CD1c-positive myeloid dendritic cell (primary cell): ENCODE measurements around the gene SEPTIN5.
A peak's percentile ranks its signal among the peaks of the same experiment; 100 is the strongest.

ENCODE experiments used
- DNase-seq: peaks from one replicate; pipeline ENCODE4 v3.0.0-alpha.2; 2016; ENCODE audit errors: extremely low spot score

The SEPTIN5 gene

GRCh38 chr22:19705181-19705934 is 8.9 kb upstream of the SEPTIN5 start:
- DNase-seq = no peak

GRCh38 chr22:19706661-19707151 is 7.6 kb upstream of the SEPTIN5 start:
- DNase-seq = no peak

- DNase-seq = no peak
Measured at GRCh38 chr22:19707347-19708290, 6.7 kb upstream of the SEPTIN5 start.

GRCh38 chr22:19708321-19709011 is 5.8 kb upstream of the SEPTIN5 start:
- no peak for DNase-seq

GRCh38 chr22:19709063-19709769 is 5.1 kb upstream of the SEPTIN5 start:
- no peak for DNase-seq

- DNase-seq = no peak
Measured at GRCh38 chr22:19710020-19710768, 4.1 kb upstream of the SEPTIN5 start.

- no peak for DNase-seq
Measured at GRCh38 chr22:19710769-19711106, 3.6 kb upstream of the SEPTIN5 start.

- DNase-seq = no peak
Measured at GRCh38 chr22:19713245-19713644, 1.1 kb upstream of the SEPTIN5 start.

GRCh38 chr22:19713650-19714311 is 522 bp upstream of the SEPTIN5 start:
- no peak for DNase-seq

GRCh38 chr22:19715188-19715930 is 1.1 kb downstream of the SEPTIN5 start:
- no peak for DNase-seq

GRCh38 chr22:19716041-19716828 is 1.9 kb downstream of the SEPTIN5 start:
- no peak for DNase-seq

- DNase-seq = no peak
Measured at GRCh38 chr22:19716829-19717105, 2.5 kb downstream of the SEPTIN5 start.

GRCh38 chr22:19717181-19717580 is 2.9 kb downstream of the SEPTIN5 start:
- no peak for DNase-seq

GRCh38 chr22:19717691-19718455 is 3.6 kb downstream of the SEPTIN5 start:
- peak; percentile 87 for DNase-seq

- DNase-seq = no peak
Measured at GRCh38 chr22:19718456-19719049, 4.2 kb downstream of the SEPTIN5 start.

GRCh38 chr22:19719050-19719482 is 4.8 kb downstream of the SEPTIN5 start:
- DNase-seq = no peak

- DNase-seq = no peak
Measured at GRCh38 chr22:19719488-19720021, 5.3 kb downstream of the SEPTIN5 start.
